ENCODE results near the gene IGIP. TPM values are rescaled to one million over a fixed set of nuclear protein-coding genes. Genes with fewer than 3 reads are reported as not detected.

Gene IGIP
- total and polyA plus RNA-seq, 9 donors, result 6.8 to 17.3 (median 12.9) TPM

DNA sequence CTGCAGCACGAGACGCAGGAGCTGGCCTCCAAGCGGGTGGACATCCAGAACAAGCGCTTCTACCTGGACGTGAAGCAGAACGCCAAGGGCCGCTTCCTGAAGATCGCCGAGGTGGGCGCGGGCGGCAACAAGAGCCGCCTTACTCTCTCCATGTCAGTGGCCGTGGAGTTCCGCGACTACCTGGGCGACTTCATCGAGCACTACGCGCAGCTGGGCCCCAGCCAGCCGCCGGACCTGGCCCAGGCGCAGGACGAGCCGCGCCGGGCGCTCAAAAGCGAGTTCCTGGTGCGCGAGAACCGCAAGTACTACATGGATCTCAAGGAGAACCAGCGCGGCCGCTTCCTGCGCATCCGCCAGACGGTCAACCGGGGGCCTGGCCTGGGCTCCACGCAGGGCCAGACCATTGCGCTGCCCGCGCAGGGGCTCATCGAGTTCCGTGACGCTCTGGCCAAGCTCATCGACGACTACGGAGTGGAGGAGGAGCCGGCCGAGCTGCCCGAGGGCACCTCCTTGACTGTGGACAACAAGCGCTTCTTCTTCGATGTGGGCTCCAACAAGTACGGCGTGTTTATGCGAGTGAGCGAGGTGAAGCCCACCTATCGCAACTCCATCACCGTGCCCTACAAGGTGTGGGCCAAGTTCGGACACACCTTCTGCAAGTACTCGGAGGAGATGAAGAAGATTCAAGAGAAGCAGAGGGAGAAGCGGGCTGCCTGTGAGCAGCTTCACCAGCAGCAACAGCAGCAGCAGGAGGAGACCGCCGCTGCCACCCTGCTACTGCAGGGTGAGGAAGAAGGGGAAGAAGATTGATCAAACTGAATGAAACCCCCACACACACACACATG is 11.2 kb upstream of the IGIP start:
- peak; percentile 59 to 81 (median 66) for DNase-seq
- intact Hi-C loops (cut with DNase I), result no loop called here
- Histone ChIP-seq H3K27ac (peak overlapping the region; percentile 82 to 89), H3K36me3 (no peaks in the 10 kb centered on the region), H3K4me3 (peak overlapping the region; percentile 67), H3K27me3 (no peaks in the 10 kb centered on the region), H3K4me1 (ENCODE audit: insufficient read depth) (peaks cover 19% of the 10 kb centered on the region), H3K9me3 (no peaks in the 10 kb centered on the region)
- 3 to 11% (median 5%) methylated on average over 39 to 65 of the region's 65 CpGs for WGBS, 3 donors
- TF ChIP-seq POLR2A (IDR thresholded peaks at IDR 0.05), result no peak
- no peak for TF ChIP-seq EP300 (IDR thresholded peaks at IDR 0.05)
- no peak for TF ChIP-seq CTCF (IDR thresholded peaks at IDR 0.05)

- Histone ChIP-seq H3K4me3 (peak overlapping the region; percentile 67), H3K36me3 (no peaks in the 10 kb centered on the region), H3K4me1 (ENCODE audit: insufficient read depth) (peaks cover 19% of the 10 kb centered on the region), H3K27ac (no peak overlapping the region), H3K9me3 (no peaks in the 10 kb centered on the region), H3K27me3 (no peaks in the 10 kb centered on the region)
- no peak for DNase-seq
- TF ChIP-seq CTCF (IDR thresholded peaks at IDR 0.05), result no peak
- WGBS, 3 donors, result 46 to 68% (median 54%) methylated on average over 1 of the region's 1 CpG
- intact Hi-C loops (cut with DNase I), result no loop called here
These were observed 10.6 kb upstream of the IGIP start for GRCh38 chr5:140115186-140115500.

GRCh38 chr5:140116716-140117115 is 9.0 kb upstream of the IGIP start:
- no peaks in the 10 kb centered on the region for H3K9me3 ChIP-seq
- no peak overlapping the region for H3K27ac ChIP-seq
- no peaks in the 10 kb centered on the region for H3K36me3 ChIP-seq
- peaks cover 14% of the 10 kb centered on the region for H3K4me1 ChIP-seq (ENCODE audit: insufficient read depth)
- intact Hi-C loops (cut with DNase I), result no loop called here
- TF ChIP-seq POLR2A (IDR thresholded peaks at IDR 0.05) (no peak), EP300 (IDR thresholded peaks at IDR 0.05) (no peak), CTCF (IDR thresholded peaks at IDR 0.05) (no peak)
- H3K27me3 ChIP-seq, result no peaks in the 10 kb centered on the region
- no peak overlapping the region for H3K4me3 ChIP-seq
- no peak for DNase-seq
- WGBS, 3 donors, result 63 to 73% (median 67%) methylated on average over 2 of the region's 2 CpGs

DNA sequence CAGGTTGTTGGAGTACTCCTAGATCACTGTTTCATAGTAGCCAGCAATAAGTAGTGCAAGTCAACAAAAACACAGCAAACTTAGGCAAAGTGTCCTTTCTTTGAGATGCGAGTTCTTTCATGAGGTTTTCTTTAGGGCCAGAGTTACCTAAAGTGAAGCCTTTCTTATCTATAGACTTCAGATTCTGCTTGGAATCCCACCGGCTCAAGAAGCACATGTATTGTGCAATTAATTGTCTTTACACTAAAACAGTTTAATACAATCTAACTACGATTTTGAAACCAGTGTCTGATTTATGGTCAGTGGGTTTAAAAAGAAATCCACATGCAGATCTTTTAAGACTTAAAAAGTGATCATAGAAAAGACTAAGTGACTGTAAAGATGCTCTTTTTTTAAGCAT is 8.2 kb upstream of the IGIP start:
- no peak for TF ChIP-seq CTCF (IDR thresholded peaks at IDR 0.05)
- TF ChIP-seq EP300 (IDR thresholded peaks at IDR 0.05), result no peak
- no peak for TF ChIP-seq POLR2A (IDR thresholded peaks at IDR 0.05)
- intact Hi-C loops (cut with DNase I), result no loop called here
- 62 to 65% (median 64%) methylated on average over 3 of the region's 3 CpGs for WGBS, 3 donors
- DNase-seq, result no peak
- Histone ChIP-seq H3K4me1 (ENCODE audit: insufficient read depth) (peaks cover 8% of the 10 kb centered on the region), H3K27me3 (no peaks in the 10 kb centered on the region), H3K36me3 (no peaks in the 10 kb centered on the region), H3K9me3 (no peaks in the 10 kb centered on the region), H3K27ac (no peak overlapping the region), H3K4me3 (no peak overlapping the region)
